ENCODE data around the gene SPATA13. TPM values are rescaled to one million over a fixed set of nuclear protein-coding genes. Genes with fewer than 3 reads are reported as not detected.

Gene SPATA13
- total and polyA plus RNA-seq, 10 of the 15 experiments (the other 5 are each of a cell fraction or from before 2014, with no cell fraction given), result 2.4 to 11.1 (median 10.2) TPM

GRCh38 chr13:24280720-24281119, 120.2 kb downstream of the SPATA13 start (continued):
- TF ChIP-seq ZBTB4 (CRISPR knock-in tag; IDR thresholded peaks at IDR 0.05) (no peak), ETV6 (conservative IDR thresholded peaks at IDR 0.05 in 1 of 2, IDR thresholded peaks at IDR 0.05 in 1 of 2; ENCODE audit: borderline replicate concordance in 1 of 2, low read depth in 1 of 2) (no peak), SIX5 (IDR thresholded peaks at IDR 0.05; ENCODE audit: low read depth, low read length, severe bottlenecking) (no peak), STAT3 (IDR thresholded peaks at IDR 0.05; ENCODE audit: low read depth, low read length) (no peak), RAD21 (IDR thresholded peaks at IDR 0.05; ENCODE audit: insufficient read depth, low read depth, low read length) (no peak), CHD2 (IDR thresholded peaks at IDR 0.05; ENCODE audit: borderline replicate concordance, low read depth, low read length) (peak; percentile 32; the same call in 1 of the 2 replicates), RELA (IDR thresholded peaks at IDR 0.05; ENCODE audit: borderline replicate concordance, partially characterized antibody) (no peak), FOS (IDR thresholded peaks at IDR 0.05; ENCODE audit: borderline replicate concordance, extremely low read depth, insufficient read length) (no peak), HDAC6 (IDR thresholded peaks at IDR 0.05; ENCODE audit: unreplicated experiment) (no peak), NR2F1 (conservative IDR thresholded peaks at IDR 0.05) (no peak), MAX (IDR thresholded peaks at IDR 0.05; ENCODE audit: low read depth, low read length) (peak; percentile 54; the same call in 1 of the 2 replicates), CTCF (IDR thresholded peaks at IDR 0.05 in 2 of 3, conservative IDR thresholded peaks at IDR 0.05 in 1 of 3; ENCODE audit: control insufficient read depth in 2 of 3, extremely low read depth in 1 of 3, insufficient read depth in 1 of 3, low read depth in 3 of 3, low read length in 3 of 3) (no peak), ELK1 (IDR thresholded peaks at IDR 0.05; ENCODE audit: low read depth, low read length) (no peak), RUNX3 (IDR thresholded peaks at IDR 0.05; ENCODE audit: low read length) (0 out of 2 replicates have a peak, but pooled peaks have one; percentile 6), NFYB (IDR thresholded peaks at IDR 0.05; ENCODE audit: insufficient read depth, low read depth, low read length) (no peak), MYB (IDR thresholded peaks at IDR 0.05; ENCODE audit: borderline replicate concordance, low read depth, low read length) (no peak)

Measured in GM12878 (cell line).